PC-3 (cell line): ENCODE measurements around the gene GPR75.

Experiments used
- EZH2 ChIP-seq: fragments of 300-600 bp; sonication (generic); IDR thresholded peaks from one replicate; pipeline ENCODE4 v1.6.1; 2017; ENCODE audit warnings: antibody characterized with exemption, mild to moderate bottlenecking, low read length; ENCODE audit not compliant: unreplicated experiment
- TF ChIP-seq, protein P1 (sequence below): fragments of 300-600 bp; sonication (generic); conservative IDR thresholded peaks from 2 replicates; pipeline ENCODE4 v1.5.1; 2017; ENCODE audit warnings: antibody characterized with exemption, low read depth, mild to moderate bottlenecking, low read length

GRCh38 chr2:53854678-53855077 is 5.1 kb downstream of the GPR75 start:
- TF ChIP-seq, protein P1, sequence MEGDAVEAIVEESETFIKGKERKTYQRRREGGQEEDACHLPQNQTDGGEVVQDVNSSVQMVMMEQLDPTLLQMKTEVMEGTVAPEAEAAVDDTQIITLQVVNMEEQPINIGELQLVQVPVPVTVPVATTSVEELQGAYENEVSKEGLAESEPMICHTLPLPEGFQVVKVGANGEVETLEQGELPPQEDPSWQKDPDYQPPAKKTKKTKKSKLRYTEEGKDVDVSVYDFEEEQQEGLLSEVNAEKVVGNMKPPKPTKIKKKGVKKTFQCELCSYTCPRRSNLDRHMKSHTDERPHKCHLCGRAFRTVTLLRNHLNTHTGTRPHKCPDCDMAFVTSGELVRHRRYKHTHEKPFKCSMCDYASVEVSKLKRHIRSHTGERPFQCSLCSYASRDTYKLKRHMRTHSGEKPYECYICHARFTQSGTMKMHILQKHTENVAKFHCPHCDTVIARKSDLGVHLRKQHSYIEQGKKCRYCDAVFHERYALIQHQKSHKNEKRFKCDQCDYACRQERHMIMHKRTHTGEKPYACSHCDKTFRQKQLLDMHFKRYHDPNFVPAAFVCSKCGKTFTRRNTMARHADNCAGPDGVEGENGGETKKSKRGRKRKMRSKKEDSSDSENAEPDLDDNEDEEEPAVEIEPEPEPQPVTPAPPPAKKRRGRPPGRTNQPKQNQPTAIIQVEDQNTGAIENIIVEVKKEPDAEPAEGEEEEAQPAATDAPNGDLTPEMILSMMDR: no peak
- no peak for TF ChIP-seq EZH2
